ENCODE data around the gene RBPJ.

- no peak for TF ChIP-seq CTCF (IDR thresholded peaks at IDR 0.05; ENCODE audit: low read length)
- no peak for TF ChIP-seq EZH2 (IDR thresholded peaks at IDR 0.05; ENCODE audit: borderline replicate concordance, low read length)
These were observed 6.0 kb downstream of the RBPJ start for GRCh38 chr4:26326791-26327190.

All from OCI-LY1 (cell line).